Endothelial cell of umbilical vein (primary cell): ENCODE results near the gene PLEKHA7. TPM values are rescaled to one million over a fixed set of nuclear protein-coding genes. Genes with fewer than 3 reads are reported as not detected.

ENCODE experiments used
- BruUV-seq: library from RNA; stranded (reverse); fragments of 400-500 nt; replicated peaks from 2 replicates; lab custom pipeline; 2021; lab: Mats Ljungman, UMichigan
- CTCF ChIA-PET: fragments of 300-600, 350-600 bp; sonication (Branson Sonifier 250); formaldehyde crosslinking; loops from one replicate; lab custom pipeline; 2021; ENCODE audit warnings: antibody characterized with exemption, inconsistent platforms; lab: Charles Lee
- POLR2A ChIA-PET: fragments of 300-600, 350-600 bp; sonication (Branson Sonifier 250); formaldehyde crosslinking; loops from one replicate; lab custom pipeline; 2021; ENCODE audit warnings: antibody characterized with exemption, inconsistent platforms; lab: Charles Lee
- DNase-seq: peaks from one replicate; pipeline ENCODE4 v3.0.0-alpha.2; 2011; ENCODE audit warnings: low read depth, low spot score
- FAIRE-seq: peaks from 2 replicates; lab custom pipeline; 2011; peaks lifted over from hg19 to GRCh38; lab: Jason Lieb, UNC
- H2AFZ ChIP-seq: 2 replicates; pipeline ENCODE4 v1.6.0; 2012; ENCODE audit warnings: low read depth, low read length, control low read depth, inconsistent platforms
- H3K27ac ChIP-seq: 2 replicates; pipeline ENCODE4 v1.5.1; 2011; ENCODE audit warnings: low read depth, mild to moderate bottlenecking, control low read depth, low read length, moderate library complexity; ENCODE audit not compliant: insufficient read depth
- H3K27me3 ChIP-seq, 2 experiments: 2 replicates each; pipeline versions ENCODE4 v1.6.0 to v1.6.1; 2011; ENCODE audit warnings: low read length in 2 of 2, mixed read lengths in 1 of 2; ENCODE audit not compliant: control insufficient read depth in 2 of 2, insufficient read depth in 2 of 2
- H3K36me3 ChIP-seq, 2 experiments: 2 replicates in 1 of 2; 3 replicates in 1 of 2; pipeline ENCODE4 v1.5.1; 2011; ENCODE audit warnings: low read length in 2 of 2, mild to moderate bottlenecking in 1 of 2, moderate library complexity in 1 of 2; ENCODE audit not compliant: control insufficient read depth in 2 of 2, insufficient read depth in 2 of 2; ENCODE audit errors: extremely low read depth in 1 of 2
- H3K4me1 ChIP-seq: 3 replicates; pipeline ENCODE4 v1.5.1; 2011; ENCODE audit warnings: mild to moderate bottlenecking, low read length; ENCODE audit not compliant: control insufficient read depth, insufficient read depth; ENCODE audit errors: extremely low read depth
- H3K4me2 ChIP-seq: 2 replicates; pipeline ENCODE4 v1.6.1; 2011; ENCODE audit warnings: low read length, control low read depth, mixed read lengths; ENCODE audit not compliant: insufficient read depth
- H3K4me3 ChIP-seq, 3 experiments: fragments of 200-600 bp in 1 of 3; sonication (generic), shearing (Covaris generic) in 1 of 3; replicated peaks in 1 of 3; 2 replicates each; pipeline ENCODE4 v1.5.1; 2011 to 2016; ENCODE audit warnings: control low read depth in 3 of 3, low read length in 3 of 3, mild to moderate bottlenecking in 2 of 3, inconsistent platforms in 1 of 3, low read depth in 1 of 3, moderate library complexity in 1 of 3; ENCODE audit not compliant: insufficient read depth in 1 of 3
- H3K79me2 ChIP-seq: 2 replicates; pipeline ENCODE4 v1.6.0; 2012; ENCODE audit warnings: low read length, inconsistent platforms; ENCODE audit not compliant: control insufficient read depth, insufficient read depth
- H3K9ac ChIP-seq: replicated peaks from 2 replicates; pipeline ENCODE3; 2011; ENCODE audit warnings: low read length, control low read depth; ENCODE audit not compliant: insufficient read depth; ENCODE audit errors: extremely low read depth
- H3K9me1 ChIP-seq: replicated peaks from 3 replicates; pipeline ENCODE4 v1.6.0; 2011; ENCODE audit warnings: mild to moderate bottlenecking, low read length; ENCODE audit not compliant: control insufficient read depth, insufficient read depth; ENCODE audit errors: extremely low read depth
- H3K9me3 ChIP-seq: replicated peaks from 2 replicates; pipeline ENCODE4 v1.5.1; 2012; ENCODE audit warnings: low read length, inconsistent platforms; ENCODE audit not compliant: control insufficient read depth, insufficient read depth
- H4K20me1 ChIP-seq: replicated peaks from 2 replicates; pipeline ENCODE3; 2011; ENCODE audit warnings: mild to moderate bottlenecking, low read length; ENCODE audit not compliant: control insufficient read depth, insufficient read depth; ENCODE audit errors: extremely low read depth
- CTCF ChIP-seq, 2 donors: IDR thresholded peaks; 1 replicate in 1 of 2; 2 replicates in 1 of 2; pipeline ENCODE4 v1.5.1; 2011; ENCODE audit warnings: low read length in 2 of 2, mild to moderate bottlenecking in 2 of 2, moderate library complexity in 2 of 2, control low read depth in 1 of 2, inconsistent platforms in 1 of 2, low read depth in 1 of 2; ENCODE audit not compliant: insufficient read depth in 1 of 2; ENCODE audit errors: extremely low read depth in 1 of 2
- MYC ChIP-seq: IDR thresholded peaks from one replicate; pipeline ENCODE4 v1.6.1; 2011; ENCODE audit warnings: mild to moderate bottlenecking, low read depth, low read length
- dilution Hi-C: fragments of 300-500 bp; cut with MboI; formaldehyde crosslinking; loops from one replicate; pipeline ENCODE4 v1.15.0; 2019; ENCODE audit warnings: low sequenced_read_pairs; ENCODE audit not compliant: extremely low pct_ligation_motif_present
- intact Hi-C: fragments of 100-400 bp; cut with micrococcal nuclease; formaldehyde crosslinking; loops from one replicate; pipeline ENCODE4 v1.10.0; 2022
- polyA plus RNA-seq, 4 experiments: library from polyadenylated mRNA; depleted of rRNA in 3 of 4; stranded (reverse) in 3 of 4; unstranded in 1 of 4; fragments of >200 nt; gene quantifications; 2 replicates each; pipeline versions ENCODE4 v1.2.1 to v1.2.3, GENCODE V29; 2011 to 2012; ENCODE audit warnings: missing spikeins in 1 of 4
- total RNA-seq: library from RNA; stranded (reverse); gene quantifications from 2 replicates; pipeline ENCODE4 v1.2.3, GENCODE V29; 2021

The PLEKHA7 gene
- total and polyA plus RNA-seq, 2 donors (not counting 3 experiments of a cell fraction or from before 2014, with no cell fraction given) = 1.7 to 3.8 TPM

- no TSS peak for BruUV-seq
- Histone ChIP-seq H2AFZ (peak overlapping the region; percentile 73), H3K4me2 (peak overlapping the region; percentile 79), H3K9ac (peak overlapping the region; percentile 1), H3K9me1 (no peaks in the 10 kb centered on the region), H3K79me2 (no peaks in the 10 kb centered on the region), H3K27ac (no peak overlapping the region), H3K4me1 (peaks cover 8% of the 10 kb centered on the region), H3K4me3 (peak overlapping the region; percentile 12 to 66 (median 40)), H4K20me1 (no peaks in the 10 kb centered on the region), H3K9me3 (no peaks in the 10 kb centered on the region), H3K36me3 (no peaks in the 10 kb centered on the region), H3K27me3 (no peaks in the 10 kb centered on the region)
- ChIA-PET POLR2A (no interaction called here), CTCF (interaction anchor here (0.7 to 2.0 kb wide), 19 partner anchors 8 to 195 kb away, joined by 3 to 17 read pairs (median 4); no protein-coding TSS in a partner anchor)
- dilution Hi-C loops = no loop called here
- TF ChIP-seq MYC = no peak
- TF ChIP-seq CTCF (IDR thresholded peaks at IDR 0.05; ENCODE audit: extremely low read depth in 1 of 2, insufficient read depth in 1 of 2, low read depth in 1 of 2, low read length in 2 of 2) = peak; percentile 65 to 79
- DNase-seq (peak; percentile 50), FAIRE-seq (peak; percentile 59)
- intact Hi-C loops = loop anchor here (1.0 to 5.0 kb wide), 3 partner anchors 47 to 1692 kb away; no protein-coding TSS in a partner anchor
Measured at GRCh38 chr11:17014833-17015626, 816 bp upstream of the PLEKHA7 start.
